AG10803 (cell line): ENCODE results near the gene PDE9A.

ENCODE experiments used
- DNase-seq: peaks from one replicate; pipeline ENCODE4 v3.0.0; 2010; ENCODE audit warnings: low read depth
- H3K4me3 ChIP-seq: 2 replicates; pipeline ENCODE4 v1.5.1; 2011; ENCODE audit warnings: mild to moderate bottlenecking, low read length, control low read depth
- TF ChIP-seq, protein P1 (sequence below): conservative IDR thresholded peaks from 2 replicates; pipeline ENCODE4 v1.5.1; 2011; ENCODE audit warnings: mild to moderate bottlenecking, low read length, control low read depth, inconsistent platforms

Gene PDE9A

DNA sequence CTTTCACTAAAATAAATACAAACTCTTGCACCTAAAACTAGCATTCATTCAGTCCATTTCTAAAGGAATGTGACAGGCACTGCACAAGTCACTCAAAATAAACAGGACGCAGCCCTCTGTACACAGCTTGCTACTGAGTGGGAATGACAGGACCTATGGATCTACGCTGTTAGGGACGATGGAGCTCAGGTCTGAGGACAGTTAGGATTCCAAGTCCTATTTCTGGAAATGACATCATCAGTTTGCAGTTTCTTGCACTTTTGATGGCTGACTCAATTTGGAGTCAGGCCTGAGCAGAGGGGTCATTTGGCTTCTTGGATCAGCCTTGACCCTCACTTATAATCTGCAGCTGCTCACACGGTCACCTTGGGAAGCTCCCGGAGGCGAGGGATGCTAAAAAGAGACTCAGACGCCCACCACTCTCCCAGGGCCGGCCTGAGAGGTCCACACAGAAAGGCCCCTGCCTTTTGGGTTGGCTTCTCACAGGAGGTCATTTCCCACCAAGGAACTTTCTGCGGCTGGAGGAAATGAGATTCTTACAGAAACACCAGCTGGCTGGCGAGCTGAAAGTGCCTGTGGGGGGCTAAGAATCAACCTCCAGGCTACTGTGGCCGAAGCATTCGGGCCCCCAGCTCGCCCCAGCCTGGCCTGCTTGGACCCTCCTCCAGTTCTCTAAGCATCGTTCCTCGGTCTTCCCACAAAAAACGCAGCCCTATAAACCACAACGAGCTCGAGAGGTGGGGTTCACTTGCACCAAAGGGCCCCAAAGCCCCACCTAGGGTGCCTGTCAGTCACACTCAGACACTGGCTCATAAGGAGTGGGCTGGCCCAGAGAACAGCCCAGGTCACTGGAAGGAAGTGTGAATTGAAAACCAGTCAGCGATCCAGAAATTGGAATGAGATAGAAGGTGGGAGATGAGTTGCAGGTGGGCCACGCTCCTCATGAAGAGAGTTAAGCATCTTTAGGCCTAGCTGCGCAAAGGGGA, 8.9 kb upstream of the PDE9A start:
- H3K4me3 ChIP-seq: no peak overlapping the region
- TF ChIP-seq, protein P1, sequence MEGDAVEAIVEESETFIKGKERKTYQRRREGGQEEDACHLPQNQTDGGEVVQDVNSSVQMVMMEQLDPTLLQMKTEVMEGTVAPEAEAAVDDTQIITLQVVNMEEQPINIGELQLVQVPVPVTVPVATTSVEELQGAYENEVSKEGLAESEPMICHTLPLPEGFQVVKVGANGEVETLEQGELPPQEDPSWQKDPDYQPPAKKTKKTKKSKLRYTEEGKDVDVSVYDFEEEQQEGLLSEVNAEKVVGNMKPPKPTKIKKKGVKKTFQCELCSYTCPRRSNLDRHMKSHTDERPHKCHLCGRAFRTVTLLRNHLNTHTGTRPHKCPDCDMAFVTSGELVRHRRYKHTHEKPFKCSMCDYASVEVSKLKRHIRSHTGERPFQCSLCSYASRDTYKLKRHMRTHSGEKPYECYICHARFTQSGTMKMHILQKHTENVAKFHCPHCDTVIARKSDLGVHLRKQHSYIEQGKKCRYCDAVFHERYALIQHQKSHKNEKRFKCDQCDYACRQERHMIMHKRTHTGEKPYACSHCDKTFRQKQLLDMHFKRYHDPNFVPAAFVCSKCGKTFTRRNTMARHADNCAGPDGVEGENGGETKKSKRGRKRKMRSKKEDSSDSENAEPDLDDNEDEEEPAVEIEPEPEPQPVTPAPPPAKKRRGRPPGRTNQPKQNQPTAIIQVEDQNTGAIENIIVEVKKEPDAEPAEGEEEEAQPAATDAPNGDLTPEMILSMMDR: no peak

DNA sequence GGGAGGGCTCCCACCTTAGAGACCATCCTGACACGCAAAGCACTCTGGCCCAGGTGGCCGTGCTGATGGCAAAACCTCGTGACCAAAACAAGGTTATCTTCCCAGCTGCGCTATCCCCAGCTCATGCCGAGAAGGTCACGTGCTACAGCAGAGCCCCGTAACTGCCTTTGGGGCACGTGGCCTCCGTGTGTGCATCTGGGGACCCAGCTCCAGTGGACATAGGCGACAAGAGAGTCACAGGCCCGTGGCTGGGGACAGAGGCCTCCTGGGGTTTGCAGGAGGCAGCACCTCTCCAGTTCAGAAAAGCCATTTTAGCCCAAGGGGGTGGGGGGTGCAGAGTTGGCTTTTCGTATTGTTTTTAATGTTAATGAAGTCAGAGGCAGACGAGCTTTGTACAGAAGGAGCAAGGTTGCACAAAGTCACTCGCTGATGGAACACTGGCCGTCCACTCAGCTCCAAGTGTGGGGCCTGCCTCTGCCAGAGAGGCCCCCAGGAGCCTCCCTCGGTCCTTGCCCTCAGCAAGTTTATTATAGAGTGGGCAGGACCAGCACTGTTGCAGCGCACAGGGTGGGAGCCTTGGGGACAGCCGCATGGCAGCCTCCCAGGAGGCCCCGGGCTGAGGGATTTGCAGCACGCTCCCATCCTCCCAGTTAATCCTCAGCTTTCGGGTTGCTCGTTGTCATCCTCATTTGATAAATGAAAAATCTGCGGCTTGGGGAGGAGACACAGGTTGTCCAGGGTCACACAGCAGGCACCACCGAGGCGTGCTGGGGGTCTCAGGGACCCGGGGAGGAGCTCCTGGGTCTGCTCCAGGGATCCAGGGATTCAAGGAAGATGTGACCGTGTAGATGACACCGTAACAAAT, 8.0 kb upstream of the PDE9A start:
- TF ChIP-seq, protein P1: no peak
- H3K4me3 ChIP-seq: no peak overlapping the region
- no peak for DNase-seq

More for the DNA sequence above, 8.9 kb upstream of the PDE9A start:
- DNase-seq: no peak

DNA sequence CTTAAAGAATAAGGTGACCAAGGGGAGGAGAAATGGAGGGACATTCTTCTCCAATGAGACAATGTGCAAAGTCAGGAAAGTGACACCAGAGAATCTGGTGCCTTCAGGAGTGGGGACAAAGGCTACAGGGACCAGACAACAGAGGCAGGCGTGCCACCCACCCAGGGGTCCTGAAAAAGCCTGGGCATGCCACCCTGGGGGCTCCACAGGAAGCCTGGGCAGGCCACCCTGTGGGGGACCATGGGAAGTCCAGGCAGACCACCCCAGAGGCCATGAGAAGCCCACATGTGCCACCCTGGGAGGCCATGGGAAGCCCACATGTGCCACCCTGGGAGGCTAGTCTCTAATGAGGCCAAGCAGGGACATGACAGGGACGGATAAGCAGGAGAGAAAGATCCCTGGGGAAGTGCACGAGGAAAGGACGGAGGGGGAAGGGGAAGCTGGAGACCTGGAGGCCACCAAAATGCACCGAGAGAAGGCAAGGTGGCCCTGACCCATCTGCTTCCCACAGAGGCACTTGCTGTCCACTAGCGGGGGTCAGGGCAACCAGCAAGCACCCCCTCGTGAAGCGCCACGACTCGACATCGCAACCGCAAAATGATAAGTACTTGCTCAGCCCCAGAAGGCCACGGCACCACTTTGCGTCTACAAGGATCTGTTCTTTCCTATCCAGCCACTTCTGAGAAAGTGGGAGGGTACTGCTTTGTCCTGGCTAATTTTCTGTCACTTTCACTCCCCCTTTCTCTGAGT, 7.2 kb upstream of the PDE9A start:
- DNase-seq: no peak
- TF ChIP-seq, protein P1: no peak
- H3K4me3 ChIP-seq: no peak overlapping the region

DNA sequence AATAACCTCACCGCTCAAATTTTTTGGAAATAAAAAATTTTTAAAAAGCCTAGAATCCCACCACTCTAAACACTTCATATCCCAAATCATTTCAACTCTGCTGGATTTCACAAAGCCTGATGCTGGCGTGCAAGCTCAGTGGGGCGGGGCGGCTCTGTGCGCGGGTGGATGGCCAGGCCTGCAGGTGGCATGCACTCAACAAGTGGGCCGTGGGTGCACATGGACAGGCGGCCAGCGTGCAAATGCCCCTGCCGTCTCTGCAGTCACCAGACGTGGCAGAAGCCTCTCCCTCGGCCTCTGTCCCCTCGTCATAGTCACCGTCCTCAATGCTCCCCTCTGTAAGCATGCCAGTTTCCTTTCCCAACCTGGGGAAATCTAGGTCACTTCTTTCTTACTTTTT, 6.6 kb upstream of the PDE9A start:
- TF ChIP-seq, protein P1: no peak
- no peak for DNase-seq

DNA sequence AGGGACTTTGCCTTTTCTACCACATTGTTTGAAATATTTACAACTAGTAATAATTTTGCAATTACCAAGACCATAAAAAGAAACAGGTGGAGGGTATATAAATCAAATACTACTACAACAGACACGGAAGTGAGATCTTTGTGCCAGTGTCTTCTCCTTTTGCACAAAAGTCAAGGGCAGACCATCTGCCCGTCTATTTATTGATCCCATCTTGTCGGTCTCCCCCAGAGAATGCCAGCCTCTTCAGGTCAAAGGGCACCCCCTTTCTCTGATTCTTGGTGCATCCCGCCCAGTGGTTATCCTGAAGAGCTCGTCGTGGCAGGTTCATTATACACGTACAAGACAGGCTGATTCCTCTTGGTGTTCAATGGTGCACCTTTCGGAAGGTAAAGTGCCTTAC, 4.8 kb upstream of the PDE9A start:
- TF ChIP-seq, protein P1: no peak
- no peak for DNase-seq

More for the DNA sequence above, 6.6 kb upstream of the PDE9A start:
- no peak overlapping the region for H3K4me3 ChIP-seq

DNA sequence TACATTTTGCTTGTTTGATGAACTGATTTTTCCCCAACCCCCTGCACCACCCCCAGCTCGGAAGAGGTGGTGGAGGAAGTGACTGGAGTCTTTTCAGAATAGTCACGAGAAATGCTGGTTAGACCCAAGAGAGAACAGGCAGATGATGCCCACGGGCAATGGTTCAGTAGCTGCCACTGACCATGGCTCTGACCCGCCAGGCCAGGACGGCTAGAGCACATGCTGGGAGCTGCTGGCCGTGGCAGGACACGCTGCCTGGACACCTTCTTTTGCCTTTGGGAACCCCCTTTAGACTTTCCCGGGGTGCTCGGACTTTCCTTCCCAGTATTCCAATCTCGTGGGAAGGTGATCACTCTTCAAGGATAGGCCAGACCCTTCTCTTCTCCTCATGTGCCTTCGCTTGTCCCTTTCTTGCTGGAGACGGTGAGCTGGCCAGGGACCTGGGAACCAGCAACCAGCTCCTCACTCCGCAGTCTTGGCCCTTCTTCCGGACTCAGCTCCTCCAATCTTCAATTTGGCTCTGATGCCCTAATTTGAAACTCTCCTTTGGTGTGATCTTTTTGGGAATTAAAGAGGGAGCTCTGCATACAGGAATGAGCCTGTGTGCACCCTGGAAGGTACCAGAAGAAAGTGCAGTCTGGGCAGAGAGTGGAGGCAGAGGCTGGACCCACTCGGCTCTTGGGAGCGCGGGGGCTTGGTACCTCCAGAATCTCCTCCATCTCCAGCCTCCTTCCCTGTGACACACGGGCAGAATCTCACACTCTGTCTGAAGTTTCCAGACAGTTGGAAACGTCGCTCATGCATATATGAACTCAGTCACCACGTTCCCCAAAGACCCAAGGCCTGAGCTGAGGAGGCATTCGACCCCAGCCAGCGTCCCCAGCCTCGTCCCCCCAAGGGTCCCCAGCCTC, 4.0 kb upstream of the PDE9A start:
- TF ChIP-seq, protein P1: no peak

More for the DNA sequence above, 4.8 kb upstream of the PDE9A start:
- H3K4me3 ChIP-seq: no peak overlapping the region

More for the DNA sequence above, 4.0 kb upstream of the PDE9A start:
- no peak overlapping the region for H3K4me3 ChIP-seq
- no peak for DNase-seq
